Mammary epithelial cell (primary cell): Measurements from ENCODE around the gene ALX1.

Experiments
- CTCF ChIP-seq, 2 donors: IDR thresholded peaks in 1 of 2; conservative IDR thresholded peaks in 1 of 2; 2 replicates each; pipeline ENCODE4 v1.5.1; 2011 to 2012; ENCODE audit warnings: inconsistent platforms in 2 of 2, low read length in 2 of 2, mild to moderate bottlenecking in 2 of 2, control low read depth in 1 of 2, low read depth in 1 of 2; ENCODE audit not compliant: insufficient read depth in 1 of 2; ENCODE audit errors: extremely low read depth in 1 of 2
- EZH2 ChIP-seq: IDR thresholded peaks from 2 replicates; pipeline ENCODE4 v1.6.1; 2012; ENCODE audit warnings: low read length, inconsistent platforms, borderline replicate concordance

GRCh38 chr12:85277191-85277590 is 2.8 kb upstream of the ALX1 start:
- TF ChIP-seq EZH2 = peak; percentile 28
- no peak for TF ChIP-seq CTCF (conservative IDR thresholded peaks at IDR 0.05 in 1 of 2, IDR thresholded peaks at IDR 0.05 in 1 of 2; ENCODE audit: extremely low read depth in 1 of 2, insufficient read depth in 1 of 2, low read depth in 1 of 2, low read length in 2 of 2)
